GM23248 (cell line): Measurements from ENCODE around the gene NDUFAB1. TPM values are rescaled to one million over a fixed set of nuclear protein-coding genes. Genes with fewer than 3 reads are reported as not detected.
"Not testable (repeated sequence)": the region's sequence is repeated elsewhere in the genome, so short reads cannot be mapped to it uniquely, and the experiment has no call there.

Experiments used
- DNase-seq: peaks from one replicate; pipeline ENCODE4 v3.0.0-alpha.2; 2015
- H2AFZ ChIP-seq: fragments of 200-600 bp; sonication (generic); 2 replicates; pipeline ENCODE4 v1.6.1; 2016; ENCODE audit warnings: antibody characterized with exemption
- H3F3A ChIP-seq: fragments of 200-600 bp; sonication (generic); 2 replicates; pipeline ENCODE4 v1.6.1; 2016; ENCODE audit warnings: mild to moderate bottlenecking, antibody characterized with exemption, mixed run types; ENCODE audit not compliant: insufficient read depth
- H3K27ac ChIP-seq: fragments of 200-600 bp; sonication (generic); 2 replicates; pipeline ENCODE4 v1.5.1; 2016; ENCODE audit warnings: mild to moderate bottlenecking
- H3K27me3 ChIP-seq: fragments of 200-600 bp; sonication (generic); replicated peaks from 2 replicates; pipeline ENCODE4 v1.6.1; 2016; ENCODE audit warnings: mild to moderate bottlenecking; ENCODE audit not compliant: insufficient read depth
- H3K36me3 ChIP-seq: fragments of 200-600 bp; sonication (generic); 2 replicates; pipeline ENCODE4 v1.6.1; 2016; ENCODE audit warnings: low read depth, mild to moderate bottlenecking
- H3K4me1 ChIP-seq: fragments of 200-600 bp; sonication (generic); 2 replicates; pipeline ENCODE4 v1.6.1; 2016; ENCODE audit warnings: mild to moderate bottlenecking; ENCODE audit not compliant: insufficient read depth
- H3K4me2 ChIP-seq: fragments of 200-600 bp; sonication (generic); one replicate; pipeline ENCODE4 v1.6.1; 2016; ENCODE audit warnings: mild to moderate bottlenecking; ENCODE audit not compliant: unreplicated experiment
- H3K4me3 ChIP-seq: fragments of 200-600 bp; sonication (generic); 2 replicates; pipeline ENCODE4 v1.5.1; 2016; ENCODE audit warnings: mild to moderate bottlenecking
- H3K79me2 ChIP-seq: fragments of 200-600 bp; sonication (generic); 2 replicates; pipeline ENCODE4 v1.6.1; 2016; ENCODE audit warnings: mild to moderate bottlenecking; ENCODE audit not compliant: insufficient read depth
- H3K9ac ChIP-seq: fragments of 200-600 bp; sonication (generic); 2 replicates; pipeline ENCODE4 v1.6.1; 2016; ENCODE audit warnings: mild to moderate bottlenecking
- H3K9me2 ChIP-seq: fragments of 200-600 bp; sonication (generic); 2 replicates; pipeline ENCODE4 v1.6.1; 2016; ENCODE audit warnings: mixed run types, mild to moderate bottlenecking, moderate library complexity; ENCODE audit not compliant: insufficient read depth
- H3K9me3 ChIP-seq: fragments of 200-600 bp; sonication (generic); one replicate; pipeline ENCODE4 v1.6.1; 2017; ENCODE audit warnings: low read depth
- H4K20me1 ChIP-seq: fragments of 200-600 bp; sonication (generic); 2 replicates; pipeline ENCODE4 v1.6.0; 2016; ENCODE audit not compliant: insufficient read depth
- EZH2 ChIP-seq: fragments of 200-600 bp; sonication (generic); IDR thresholded peaks from 2 replicates; pipeline ENCODE4 v1.6.1; 2018; ENCODE audit warnings: antibody characterized with exemption, mild to moderate bottlenecking; ENCODE audit not compliant: insufficient read depth, poor library complexity, severe bottlenecking
- EZH2phosphoT487 ChIP-seq: fragments of 200-600 bp; sonication (generic); IDR thresholded peaks from 2 replicates; pipeline ENCODE4 v1.6.1; 2018; ENCODE audit warnings: antibody characterized with exemption, moderate library complexity, mild to moderate bottlenecking, low read depth; ENCODE audit not compliant: insufficient read depth
- WGBS, 2 experiments: methylation state at CpG; one replicate each; pipeline ENCODE4 v1.1.6; 2015 to 2017; ENCODE audit warnings: low lambda C conversion rate in 2 of 2, low coverage in 1 of 2; ENCODE audit errors: missing lambda C conversion rate in 2 of 2; 5-methylcytosine and 5-hydroxymethylcytosine counted together
- in situ Hi-C: fragments of 300-500 bp; cut with MboI; formaldehyde crosslinking; loops from 2 replicates; pipeline ENCODE4 v1.15.0; 2020
- polyA plus RNA-seq: library from polyadenylated mRNA; unstranded; fragments of >200 nt; fragmentation: Nextera tagmentation; extraction: Ambion mirVana; gene quantifications from 2 replicates; pipeline ENCODE4 v1.2.1, GENCODE V29; 2016
- total RNA-seq: library from RNA; depleted of rRNA; stranded (reverse); fragments of >200 nt; shearing (Covaris generic); gene quantifications from 2 replicates; pipeline ENCODE4 v1.2.3, GENCODE V29; 2014

Gene NDUFAB1
- total and polyA plus RNA-seq, 2 experiments from 2014 or later = 78.9 to 235 TPM

GRCh38 chr16:23615805-23616204, 19.7 kb upstream of the NDUFAB1 start:
- Histone ChIP-seq H3K4me1 (no peaks in the 10 kb centered on the region), H3K36me3 (peaks cover 28% of the 10 kb centered on the region), H3K9me3 (no peaks in the 10 kb centered on the region), H3K27me3 (no peaks in the 10 kb centered on the region), H3K27ac (no peak overlapping the region), H4K20me1 (no peaks in the 10 kb centered on the region; the same call in 1 of the 2 replicates), H2AFZ (no peak overlapping the region), H3F3A (no peaks in the 10 kb centered on the region), H3K4me2 (no peak overlapping the region), H3K9ac (no peak overlapping the region), H3K4me3 (no peak overlapping the region), H3K79me2 (no peaks in the 10 kb centered on the region), H3K9me2 (no peaks in the 10 kb centered on the region)
- in situ Hi-C loops = no loop called here
- TF ChIP-seq EZH2 (no peak), EZH2phosphoT487 (no peak)
- DNase-seq = no peak
- 97 to 98% methylated on average over 9 of the region's 9 CpGs for WGBS, 2 experiments

- in situ Hi-C loops = no loop called here
- Histone ChIP-seq H3K79me2 (no peaks in the 10 kb centered on the region), H3K4me3 (no peak overlapping the region), H4K20me1 (no peaks in the 10 kb centered on the region; the same call in 1 of the 2 replicates), H3K9me2 (no peaks in the 10 kb centered on the region), H3K9ac (no peak overlapping the region), H3K4me1 (no peaks in the 10 kb centered on the region; the same call in 1 of the 2 replicates), H3K27ac (no peak overlapping the region), H3F3A (no peaks in the 10 kb centered on the region), H3K36me3 (peaks cover 10% of the 10 kb centered on the region), H2AFZ (no peak overlapping the region), H3K27me3 (no peaks in the 10 kb centered on the region), H3K4me2 (no peak overlapping the region), H3K9me3 (no peaks in the 10 kb centered on the region)
- TF ChIP-seq EZH2phosphoT487 (no peak), EZH2 (no peak)
- WGBS, 2 experiments = 97% methylated on average over 3 of the region's 3 CpGs
- no peak for DNase-seq
These were observed 15.8 kb upstream of the NDUFAB1 start for GRCh38 chr16:23611936-23612335.

GRCh38 chr16:23610905-23611304, 14.8 kb upstream of the NDUFAB1 start:
- H3F3A ChIP-seq, H3K4me3 ChIP-seq, H3K36me3 ChIP-seq, H2AFZ ChIP-seq, H4K20me1 ChIP-seq, DNase-seq, H3K27me3 ChIP-seq, H3K4me1 ChIP-seq, in situ Hi-C loops, H3K79me2 ChIP-seq, H3K9ac ChIP-seq, H3K9me3 ChIP-seq, H3K9me2 ChIP-seq, H3K4me2 ChIP-seq, H3K27ac ChIP-seq: not testable (repeated sequence)
- WGBS, 2 experiments = 97 to 99% methylated on average over 6 of the region's 6 CpGs

DNA sequence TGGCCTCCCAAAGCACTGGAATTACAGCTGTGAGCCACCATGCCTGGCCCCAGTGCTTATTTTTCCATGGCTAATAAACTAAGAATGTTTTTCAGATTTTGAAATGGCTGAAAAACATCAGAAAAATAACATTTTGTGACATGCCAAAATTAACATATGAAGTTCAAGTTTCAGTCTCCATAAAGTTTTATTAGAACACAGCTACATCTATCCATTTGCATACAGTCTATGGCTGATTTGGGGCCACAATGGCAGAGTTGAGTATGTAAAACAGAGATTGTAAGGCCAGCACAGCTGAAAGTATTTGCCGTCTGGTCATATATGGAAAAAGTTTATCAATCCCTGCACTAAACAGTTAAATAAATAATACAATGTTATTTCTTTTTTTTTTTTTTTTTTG, 13.8 kb upstream of the NDUFAB1 start:
- TF ChIP-seq EZH2 = no peak
- no peak for TF ChIP-seq EZH2phosphoT487
- Histone ChIP-seq H4K20me1 (no peaks in the 10 kb centered on the region), H3K9me3 (no peaks in the 10 kb centered on the region), H3K9ac (no peak overlapping the region), H3K4me2 (no peak overlapping the region), H3K27me3 (no peaks in the 10 kb centered on the region), H3F3A (no peaks in the 10 kb centered on the region), H2AFZ (no peak overlapping the region), H3K9me2 (no peaks in the 10 kb centered on the region), H3K4me3 (no peak overlapping the region), H3K27ac (no peak overlapping the region), H3K36me3 (peaks cover 7% of the 10 kb centered on the region; the same call in 1 of the 2 replicates), H3K4me1 (no peaks in the 10 kb centered on the region; the same call in 1 of the 2 replicates), H3K79me2 (no peaks in the 10 kb centered on the region)
- in situ Hi-C loops = no loop called here
- DNase-seq = no peak
- WGBS, 2 experiments = 98 to 100% methylated on average over 1 of the region's 1 CpG

GRCh38 chr16:23608194-23608593, 12.1 kb upstream of the NDUFAB1 start:
- no peaks in the 10 kb centered on the region for H3K79me2 ChIP-seq
- H2AFZ ChIP-seq = no peak overlapping the region
- in situ Hi-C loops = no loop called here
- 0 out of 2 replicates have a peak, but pooled peaks cover 10% of the 10 kb centered on the region for H3K36me3 ChIP-seq
- no peaks in the 10 kb centered on the region; the same call in 1 of the 2 replicates for H3K4me1 ChIP-seq
- no peak overlapping the region for H3K9ac ChIP-seq
- 65 to 66% methylated on average over 4 of the region's 4 CpGs for WGBS, 2 experiments
- H3K9me2 ChIP-seq = no peaks in the 10 kb centered on the region
- no peak overlapping the region for H3K4me2 ChIP-seq
- H3F3A ChIP-seq = no peaks in the 10 kb centered on the region
- TF ChIP-seq EZH2phosphoT487 (no peak), EZH2 (no peak)
- H4K20me1 ChIP-seq = no peaks in the 10 kb centered on the region
- H3K27ac ChIP-seq = peak overlapping the region; percentile 45; the same call in 1 of the 2 replicates
- DNase-seq = peak; percentile 48
- H3K27me3 ChIP-seq = no peaks in the 10 kb centered on the region
- H3K9me3 ChIP-seq = no peaks in the 10 kb centered on the region
- no peak overlapping the region for H3K4me3 ChIP-seq
